H7 (cell line): ENCODE results near the gene STAT4. TPM values are rescaled to one million over a fixed set of nuclear protein-coding genes. Genes with fewer than 3 reads are reported as not detected.
A peak's percentile ranks its signal among the peaks of the same experiment; 100 is the strongest.

Experiments
- DNase-seq: peaks from one replicate; pipeline ENCODE4 v3.0.0; 2012
- H3K27me3 ChIP-seq: 2 replicates; pipeline ENCODE4 v1.6.0; 2011; ENCODE audit warnings: mild to moderate bottlenecking, low read length; ENCODE audit not compliant: control insufficient read depth, insufficient read depth
- H3K36me3 ChIP-seq: replicated peaks from 2 replicates; pipeline ENCODE4 v1.5.1; 2011; ENCODE audit warnings: low read length; ENCODE audit not compliant: control insufficient read depth, insufficient read depth
- H3K4me3 ChIP-seq: 2 replicates; pipeline ENCODE4 v1.5.1; 2011; ENCODE audit warnings: low read depth, mild to moderate bottlenecking, control low read depth, low read length, moderate library complexity; ENCODE audit not compliant: insufficient read depth
- total RNA-seq: library from RNA; depleted of rRNA; stranded (reverse); fragments of >200 nt; shearing (Covaris generic); gene quantifications from 2 replicates; pipeline ENCODE4 v1.2.3, GENCODE V29; 2014

The STAT4 gene
- total RNA-seq, 1 experiment from 2014 or later: 1.5 TPM

GRCh38 chr2:191064590-191064989 is 86.2 kb downstream of the STAT4 start:
- Histone ChIP-seq H3K4me3 (no peak overlapping the region), H3K27me3 (no peaks in the 10 kb centered on the region)

GRCh38 chr2:191063584-191063983 is 87.2 kb downstream of the STAT4 start:
- DNase-seq: no peak
- H3K4me3 ChIP-seq: no peak overlapping the region
- no peaks in the 10 kb centered on the region for H3K27me3 ChIP-seq
- H3K36me3 ChIP-seq: no peaks in the 10 kb centered on the region

More at GRCh38 chr2:191064590-191064989, 86.2 kb downstream of the STAT4 start:
- H3K36me3 ChIP-seq: no peaks in the 10 kb centered on the region
- no peak for DNase-seq

GRCh38 chr2:191061381-191061980 is 89.3 kb downstream of the STAT4 start:
- no peaks in the 10 kb centered on the region for H3K36me3 ChIP-seq
- no peak for DNase-seq
- no peak overlapping the region for H3K4me3 ChIP-seq

GRCh38 chr2:191059308-191059707 is 91.5 kb downstream of the STAT4 start:
- Histone ChIP-seq H3K27me3 (no peaks in the 10 kb centered on the region), H3K36me3 (no peaks in the 10 kb centered on the region), H3K4me3 (no peak overlapping the region)
- DNase-seq: no peak

More at GRCh38 chr2:191061381-191061980, 89.3 kb downstream of the STAT4 start:
- H3K27me3 ChIP-seq: no peaks in the 10 kb centered on the region

- Histone ChIP-seq H3K4me3 (no peak overlapping the region), H3K36me3 (no peaks in the 10 kb centered on the region), H3K27me3 (no peaks in the 10 kb centered on the region)
- DNase-seq: no peak
Observed at GRCh38 chr2:191056228-191056627, 94.6 kb downstream of the STAT4 start.

- Histone ChIP-seq H3K4me3 (no peak overlapping the region), H3K27me3 (no peaks in the 10 kb centered on the region), H3K36me3 (no peaks in the 10 kb centered on the region)
- DNase-seq: no peak
Observed at GRCh38 chr2:191053256-191053655, 97.5 kb downstream of the STAT4 start.

- no peaks in the 10 kb centered on the region for H3K36me3 ChIP-seq
- DNase-seq: peak; percentile 21
- H3K4me3 ChIP-seq: no peak overlapping the region
- H3K27me3 ChIP-seq: no peaks in the 10 kb centered on the region
Observed at GRCh38 chr2:191051825-191052778, 98.7 kb downstream of the STAT4 start.

GRCh38 chr2:191051177-191051576 is 99.6 kb downstream of the STAT4 start:
- DNase-seq: no peak
- H3K4me3 ChIP-seq: no peak overlapping the region
- H3K36me3 ChIP-seq: no peaks in the 10 kb centered on the region
- no peaks in the 10 kb centered on the region for H3K27me3 ChIP-seq

GRCh38 chr2:191050640-191050987 is 100.2 kb downstream of the STAT4 start:
- Histone ChIP-seq H3K36me3 (no peaks in the 10 kb centered on the region), H3K27me3 (no peaks in the 10 kb centered on the region), H3K4me3 (no peak overlapping the region)
- DNase-seq: no peak

GRCh38 chr2:191049728-191050639 is 100.8 kb downstream of the STAT4 start:
- no peak for DNase-seq
- Histone ChIP-seq H3K36me3 (no peaks in the 10 kb centered on the region), H3K4me3 (no peak overlapping the region), H3K27me3 (no peaks in the 10 kb centered on the region)

- no peak for DNase-seq
- no peak overlapping the region for H3K4me3 ChIP-seq
- no peaks in the 10 kb centered on the region for H3K27me3 ChIP-seq
- H3K36me3 ChIP-seq: no peaks in the 10 kb centered on the region
Observed at GRCh38 chr2:191048073-191048472, 102.7 kb downstream of the STAT4 start.

GRCh38 chr2:191045141-191045540 is 105.7 kb downstream of the STAT4 start:
- Histone ChIP-seq H3K27me3 (no peaks in the 10 kb centered on the region), H3K4me3 (no peak overlapping the region)
- no peak for DNase-seq

GRCh38 chr2:191043438-191043837 is 107.4 kb downstream of the STAT4 start:
- no peak overlapping the region for H3K4me3 ChIP-seq
- no peaks in the 10 kb centered on the region for H3K36me3 ChIP-seq
- H3K27me3 ChIP-seq: no peaks in the 10 kb centered on the region
- DNase-seq: no peak

More at GRCh38 chr2:191045141-191045540, 105.7 kb downstream of the STAT4 start:
- H3K36me3 ChIP-seq: no peaks in the 10 kb centered on the region

- no peaks in the 10 kb centered on the region for H3K27me3 ChIP-seq
- H3K4me3 ChIP-seq: no peak overlapping the region
- no peaks in the 10 kb centered on the region for H3K36me3 ChIP-seq
- peak; percentile 32 for DNase-seq
Observed at GRCh38 chr2:191041418-191042161, 109.2 kb downstream of the STAT4 start.
